Islet of Langerhans (tissue), 1 donor: ENCODE data around the gene ZNF771.
A peak's percentile ranks its signal among the peaks of the same experiment; 100 is the strongest.
"Not testable (repeated sequence)": the region's sequence is repeated elsewhere in the genome, so short reads cannot be mapped to it uniquely, and the experiment has no call there.

Source experiments
- FAIRE-seq: peaks from one replicate; lab custom pipeline; 2011; peaks lifted over from hg19 to GRCh38; lab: Jason Lieb, UNC

ZNF771 gene

GRCh38 chr16:30437511-30438046 is 30.2 kb downstream of the ZNF771 start:
- no peak for FAIRE-seq

GRCh38 chr16:30438835-30439234 is 31.4 kb downstream of the ZNF771 start:
- FAIRE-seq, result no peak

- FAIRE-seq, result no peak
Measured at GRCh38 chr16:30439720-30440348, 32.4 kb downstream of the ZNF771 start.

GRCh38 chr16:30443631-30444030 is 36.2 kb downstream of the ZNF771 start:
- FAIRE-seq, result no peak

GRCh38 chr16:30444231-30445148 is 37.1 kb downstream of the ZNF771 start:
- no peak for FAIRE-seq

- no peak for FAIRE-seq
Measured at GRCh38 chr16:30445149-30445407, 37.7 kb downstream of the ZNF771 start.

- FAIRE-seq, result peak; percentile 66
Measured at GRCh38 chr16:30445408-30446202, 38.2 kb downstream of the ZNF771 start, which contains the start of gene SEPHS2. Gene SEPHS2 (minus strand): TSS chr16:30445874. CDS start chr16:30445727, 147 bp downstream.

- no peak for FAIRE-seq
Measured at GRCh38 chr16:30446203-30446595, 38.8 kb downstream of the ZNF771 start.

GRCh38 chr16:30447512-30448226 is 40.3 kb downstream of the ZNF771 start:
- no peak for FAIRE-seq

- FAIRE-seq, result no peak
Measured at GRCh38 chr16:30449116-30449435, 41.7 kb downstream of the ZNF771 start.

- FAIRE-seq, result not testable (repeated sequence)
Measured at GRCh38 chr16:30452709-30453580, 45.5 kb downstream of the ZNF771 start.

GRCh38 chr16:30456302-30456701 is 48.9 kb downstream of the ZNF771 start:
- FAIRE-seq, result no peak

GRCh38 chr16:30457256-30457655 is 49.9 kb downstream of the ZNF771 start:
- no peak for FAIRE-seq

- FAIRE-seq, result no peak
Measured at GRCh38 chr16:30457743-30458560, 50.5 kb downstream of the ZNF771 start.

- no peak for FAIRE-seq
Measured at GRCh38 chr16:30458561-30459394, 51.4 kb downstream of the ZNF771 start.

GRCh38 chr16:30459456-30459855 is 52.0 kb downstream of the ZNF771 start:
- no peak for FAIRE-seq

- FAIRE-seq, result not testable (repeated sequence)
Measured at GRCh38 chr16:30461426-30461825, 54.0 kb downstream of the ZNF771 start.

GRCh38 chr16:30464078-30464477 is 56.7 kb downstream of the ZNF771 start:
- FAIRE-seq, result no peak
